ENCODE results near the gene LRCH2. TPM values are rescaled to one million over a fixed set of nuclear protein-coding genes. Genes with fewer than 3 reads are reported as not detected.

LRCH2 gene
- total RNA-seq, 2 donors from 2014 or later, result 0.44 to 2.7 TPM

DNA sequence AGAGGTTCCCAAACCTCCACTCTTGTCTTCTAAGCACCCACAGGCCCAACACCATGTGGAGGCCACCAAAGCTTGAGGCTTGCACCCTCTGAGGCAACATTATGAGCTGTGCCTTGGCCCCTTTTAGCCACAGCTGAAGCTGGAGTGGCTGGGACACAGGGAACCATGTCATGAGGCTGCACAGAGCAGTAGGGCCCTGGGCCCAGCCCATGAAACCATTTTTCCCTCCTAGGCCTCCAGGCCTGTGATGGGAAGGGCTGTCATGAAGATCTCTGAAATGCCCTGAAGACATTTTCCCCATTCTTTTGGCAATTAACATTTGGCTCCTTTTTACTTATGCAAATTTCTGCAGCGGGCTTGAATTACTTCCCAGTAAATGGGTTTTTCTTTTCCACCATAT, 29.9 kb downstream of the LRCH2 start:
- Histone ChIP-seq H3K4me3 (no peak overlapping the region), H3K9me3 (no peaks in the 10 kb centered on the region), H3K27ac (no peak overlapping the region), H3K27me3 (no peaks in the 10 kb centered on the region), H3K4me1 (no peaks in the 10 kb centered on the region), H3K36me3 (no peaks in the 10 kb centered on the region), H3K9ac (ENCODE audit: low read depth in 2 of 2, low read length in 2 of 2) (no peak overlapping the region)
- no peak for DNase-seq
- TF ChIP-seq, protein P1, sequence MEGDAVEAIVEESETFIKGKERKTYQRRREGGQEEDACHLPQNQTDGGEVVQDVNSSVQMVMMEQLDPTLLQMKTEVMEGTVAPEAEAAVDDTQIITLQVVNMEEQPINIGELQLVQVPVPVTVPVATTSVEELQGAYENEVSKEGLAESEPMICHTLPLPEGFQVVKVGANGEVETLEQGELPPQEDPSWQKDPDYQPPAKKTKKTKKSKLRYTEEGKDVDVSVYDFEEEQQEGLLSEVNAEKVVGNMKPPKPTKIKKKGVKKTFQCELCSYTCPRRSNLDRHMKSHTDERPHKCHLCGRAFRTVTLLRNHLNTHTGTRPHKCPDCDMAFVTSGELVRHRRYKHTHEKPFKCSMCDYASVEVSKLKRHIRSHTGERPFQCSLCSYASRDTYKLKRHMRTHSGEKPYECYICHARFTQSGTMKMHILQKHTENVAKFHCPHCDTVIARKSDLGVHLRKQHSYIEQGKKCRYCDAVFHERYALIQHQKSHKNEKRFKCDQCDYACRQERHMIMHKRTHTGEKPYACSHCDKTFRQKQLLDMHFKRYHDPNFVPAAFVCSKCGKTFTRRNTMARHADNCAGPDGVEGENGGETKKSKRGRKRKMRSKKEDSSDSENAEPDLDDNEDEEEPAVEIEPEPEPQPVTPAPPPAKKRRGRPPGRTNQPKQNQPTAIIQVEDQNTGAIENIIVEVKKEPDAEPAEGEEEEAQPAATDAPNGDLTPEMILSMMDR (IDR thresholded peaks at IDR 0.05), result no peak
- intact Hi-C loops (cut with DNase I), result no loop called here

DNA sequence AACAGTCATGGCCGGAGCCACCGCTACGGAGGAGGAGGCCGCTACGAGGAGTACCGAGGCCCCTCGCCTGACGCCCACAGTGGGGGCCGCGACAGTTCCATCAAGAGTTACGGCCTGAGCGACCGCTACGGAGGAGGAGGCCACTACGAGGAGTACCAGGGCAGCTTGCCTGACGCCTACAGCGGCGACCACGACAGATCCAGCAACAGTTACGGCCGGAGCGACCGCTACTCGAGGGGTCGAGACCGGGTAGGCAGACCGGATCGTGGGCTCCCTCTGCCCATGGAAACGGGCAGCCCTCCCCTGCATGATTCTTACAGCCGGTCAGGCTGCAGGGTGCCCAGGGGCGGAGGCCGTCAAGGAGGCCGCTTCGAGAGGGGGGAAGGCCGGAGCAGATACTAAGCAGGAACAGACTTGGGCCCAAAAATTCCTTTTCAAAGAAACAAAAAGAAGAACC, 41.6 kb downstream of the LRCH2 start:
- no peak overlapping the region for H3K4me3 ChIP-seq
- TF ChIP-seq, protein P1 (IDR thresholded peaks at IDR 0.05), result no peak
- H3K9ac ChIP-seq (ENCODE audit: low read depth in 2 of 2, low read length in 2 of 2), result no peak overlapping the region
- no peak overlapping the region for H3K27ac ChIP-seq
- DNase-seq, result no peak
- H3K36me3 ChIP-seq, result no peaks in the 10 kb centered on the region
- H3K9me3 ChIP-seq, result no peaks in the 10 kb centered on the region
- no peaks in the 10 kb centered on the region for H3K4me1 ChIP-seq
- H3K27me3 ChIP-seq, result no peaks in the 10 kb centered on the region
- intact Hi-C loops (cut with DNase I), result no loop called here

DNA sequence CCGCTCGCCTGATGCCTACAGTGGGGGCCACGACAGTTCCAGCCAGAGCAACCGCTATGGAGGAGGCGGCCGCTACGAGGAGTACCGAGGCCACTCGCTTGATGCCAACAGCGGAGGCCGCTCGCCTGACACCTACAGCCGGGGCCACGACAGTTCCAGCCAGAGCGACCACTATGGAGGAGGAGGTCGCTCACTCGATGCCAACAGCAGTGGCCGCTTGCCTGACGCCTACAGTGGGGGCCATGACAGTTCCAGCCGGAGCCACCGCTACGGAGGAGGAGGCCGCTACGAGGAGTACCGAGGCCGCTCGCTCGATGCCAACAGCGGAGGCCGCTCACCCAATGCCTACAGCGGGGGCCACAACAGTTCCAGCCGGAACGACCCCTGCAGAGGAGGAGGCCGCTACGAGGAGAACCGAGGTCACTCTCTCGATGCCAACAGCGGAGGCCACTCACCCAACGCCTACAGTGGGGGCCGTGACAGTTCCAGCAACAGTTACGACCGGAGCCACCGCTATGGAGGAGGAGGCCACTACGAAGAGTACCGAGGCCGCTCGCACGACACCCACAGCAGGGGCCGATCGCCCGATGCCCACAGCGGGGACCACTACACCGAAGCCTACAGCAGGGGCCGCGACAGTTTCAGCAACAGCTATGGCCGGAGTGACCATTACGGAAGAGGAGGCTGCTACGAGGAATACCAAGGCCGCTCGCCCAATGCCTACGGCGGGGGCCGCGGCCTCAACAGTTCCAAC, 42.2 kb downstream of the LRCH2 start:
- Histone ChIP-seq H3K27ac (no peak overlapping the region), H3K9me3 (no peaks in the 10 kb centered on the region), H3K9ac (ENCODE audit: low read depth in 2 of 2, low read length in 2 of 2) (no peak overlapping the region), H3K4me3 (no peak overlapping the region), H3K27me3 (no peaks in the 10 kb centered on the region), H3K36me3 (no peaks in the 10 kb centered on the region), H3K4me1 (no peaks in the 10 kb centered on the region)
- intact Hi-C loops (cut with DNase I), result no loop called here
- TF ChIP-seq, protein P1 (IDR thresholded peaks at IDR 0.05), result no peak
- DNase-seq, result no peak

DNA sequence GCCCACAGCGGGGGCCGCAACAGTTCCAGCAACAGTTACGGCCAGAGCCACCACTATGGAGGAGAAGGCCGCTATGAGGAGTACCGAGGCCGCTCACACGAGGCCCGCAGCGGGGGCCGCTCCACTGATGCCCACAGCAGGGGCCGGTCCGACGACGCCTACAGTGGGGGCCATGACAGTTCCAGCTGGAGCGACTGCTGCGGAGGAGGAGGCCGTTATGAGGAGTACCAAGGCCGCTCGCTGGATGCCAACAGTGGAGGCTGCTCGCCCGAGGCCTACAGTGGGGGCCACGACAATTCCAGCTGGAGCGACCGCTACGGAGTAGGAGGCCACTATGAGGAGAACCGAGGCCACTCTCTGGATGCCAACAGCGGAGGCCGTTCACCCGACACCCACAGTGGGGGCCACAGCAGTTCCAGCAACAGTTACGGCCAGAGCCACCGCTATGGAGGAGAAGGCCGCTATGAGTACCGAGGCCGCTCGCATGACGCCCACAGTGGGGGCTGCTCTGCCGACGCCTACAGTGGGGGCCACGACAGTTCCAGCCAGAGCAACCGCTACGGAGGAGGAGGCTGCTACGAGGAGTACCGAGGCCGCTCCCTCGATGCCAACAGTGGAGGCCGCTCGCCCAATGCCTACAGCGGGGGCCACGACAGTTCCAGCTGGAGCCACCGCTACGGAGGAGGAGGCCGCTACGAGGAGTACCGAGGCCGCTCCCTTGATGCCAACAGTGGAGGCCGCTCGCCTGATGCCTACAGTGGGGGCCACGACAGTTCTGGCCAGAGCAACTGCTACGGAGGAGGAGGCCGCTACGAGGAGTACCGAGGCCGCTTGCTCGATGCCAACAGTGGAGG, 43.0 kb downstream of the LRCH2 start:
- no peak for DNase-seq
- no peak overlapping the region for H3K4me3 ChIP-seq
- intact Hi-C loops (cut with DNase I), result no loop called here

More for the DNA sequence above, 43.0 kb downstream of the LRCH2 start:
- H3K4me1 ChIP-seq, result no peaks in the 10 kb centered on the region
- H3K27me3 ChIP-seq, result no peaks in the 10 kb centered on the region
- no peak overlapping the region for H3K9ac ChIP-seq (ENCODE audit: low read depth in 2 of 2, low read length in 2 of 2)
- no peak overlapping the region for H3K27ac ChIP-seq
- no peaks in the 10 kb centered on the region for H3K36me3 ChIP-seq
- H3K9me3 ChIP-seq, result no peaks in the 10 kb centered on the region
- TF ChIP-seq, protein P1 (IDR thresholded peaks at IDR 0.05), result no peak
